ENCODE data around the gene KLHL30. TPM values are rescaled to one million over a fixed set of nuclear protein-coding genes. Genes with fewer than 3 reads are reported as not detected.

KLHL30 gene
- total and polyA plus RNA-seq, 4 donors = 0.10 to 0.28 (median 0.13) TPM

DNA sequence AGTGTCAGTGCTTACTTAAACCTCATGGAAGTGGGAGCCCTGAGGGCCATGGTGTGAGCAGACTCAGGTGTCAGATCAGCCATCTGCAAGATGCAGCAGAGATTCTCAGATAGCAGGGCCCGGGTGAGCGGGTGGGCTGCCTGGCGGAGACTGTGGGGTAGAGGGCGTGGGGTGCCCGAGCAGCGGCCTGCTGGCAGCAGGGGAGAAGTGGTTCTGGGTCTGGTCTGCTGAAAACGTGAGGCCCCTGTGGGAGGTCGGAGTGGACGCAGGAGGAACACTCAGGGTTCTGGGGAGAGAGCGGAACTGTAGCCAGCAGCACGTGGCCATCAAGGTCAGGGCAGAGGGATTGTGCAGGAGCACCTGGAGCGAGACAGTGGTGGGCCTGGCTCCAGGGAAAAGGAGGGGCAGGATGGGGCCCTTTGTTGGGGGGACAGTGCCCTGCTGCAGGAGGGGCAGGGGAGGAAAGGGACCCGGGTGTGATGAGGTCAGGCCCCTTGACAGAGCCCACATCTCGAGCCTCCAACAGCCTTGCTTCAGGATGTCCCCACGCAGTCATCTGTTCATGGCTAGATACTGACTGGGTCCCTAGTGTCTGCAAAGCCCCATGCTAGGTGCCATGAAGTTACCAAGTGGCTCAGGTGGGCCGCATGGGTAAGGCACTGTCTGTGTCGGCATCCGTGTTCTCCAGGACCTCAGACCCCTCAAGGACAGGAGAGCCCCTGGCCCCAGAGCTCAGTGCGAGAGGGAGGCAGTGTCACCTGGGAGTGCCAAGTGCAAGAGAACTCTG is 41.1 kb upstream of the KLHL30 start:
- Histone ChIP-seq H3K36me3 (ENCODE audit: control insufficient read depth, insufficient read depth, low read length) (peaks cover 36% of the 10 kb centered on the region), H3K9me3 (ENCODE audit: control insufficient read depth, insufficient read depth, low read length) (no peaks in the 10 kb centered on the region), H3K27me3 (ENCODE audit: control insufficient read depth, insufficient read depth, low read length) (no peaks in the 10 kb centered on the region), H3K4me1 (ENCODE audit: control insufficient read depth, insufficient read depth, low read length) (peaks cover 8% of the 10 kb centered on the region), H3K27ac (ENCODE audit: low read depth, low read length) (no peak overlapping the region), H3K4me3 (ENCODE audit: low read depth, low read length) (no peak overlapping the region)
- DNase-seq (ENCODE audit: low read depth in 4 of 6, low spot score in 6 of 6) = no peak
- 87% methylated on average over 19 of the region's 19 CpGs for WGBS (ENCODE audit: insufficient coverage)

DNA sequence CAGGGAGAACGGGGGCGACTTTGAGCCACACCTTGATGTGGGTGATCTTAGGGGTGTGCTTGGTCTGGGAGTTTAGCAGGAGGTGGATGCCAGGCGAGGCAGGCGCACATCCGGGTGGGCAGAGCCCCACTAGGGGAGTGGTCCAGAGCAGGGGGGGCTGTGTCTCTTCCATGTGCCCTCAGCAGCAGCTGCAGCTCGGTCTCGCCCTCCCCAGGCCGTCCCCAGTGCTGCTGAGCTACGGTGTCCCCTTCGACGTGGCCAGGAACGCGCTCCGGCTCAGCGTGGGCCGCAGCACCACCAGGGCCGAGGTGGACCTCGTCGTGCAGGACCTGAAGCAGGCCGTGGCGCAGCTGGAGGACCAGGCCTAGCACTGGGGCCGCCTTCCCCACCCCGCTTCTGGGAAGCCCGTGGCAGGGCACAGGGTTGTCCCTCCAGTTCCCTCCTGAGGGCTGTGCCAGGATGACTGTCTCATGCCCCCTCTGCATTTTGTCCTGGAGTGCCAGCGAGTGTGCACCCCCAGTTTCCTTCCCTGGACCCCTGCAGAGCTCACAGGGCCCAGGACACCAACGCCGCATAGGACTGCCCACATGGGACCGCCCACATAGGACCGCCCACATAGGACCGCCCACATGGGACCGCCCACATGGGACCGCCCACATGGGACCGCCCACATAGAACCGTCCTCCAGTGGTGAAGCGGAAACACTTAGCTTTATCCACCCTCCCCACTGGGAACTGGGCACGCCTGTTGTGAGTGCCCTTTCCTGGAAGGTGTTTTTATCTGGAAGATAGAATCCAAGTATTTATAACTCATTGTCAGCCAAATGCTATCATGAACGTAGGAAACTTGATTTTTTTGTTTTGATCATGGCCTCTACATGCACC is 40.2 kb upstream of the KLHL30 start:
- H3K27ac ChIP-seq (ENCODE audit: low read depth, low read length) = no peak overlapping the region
- H3K36me3 ChIP-seq (ENCODE audit: control insufficient read depth, insufficient read depth, low read length) = peaks cover 30% of the 10 kb centered on the region
- H3K4me1 ChIP-seq (ENCODE audit: control insufficient read depth, insufficient read depth, low read length) = peaks cover 8% of the 10 kb centered on the region
- no peak for DNase-seq (ENCODE audit: low read depth in 4 of 6, low spot score in 6 of 6)
- 88% methylated on average over 33 of the region's 37 CpGs for WGBS (ENCODE audit: insufficient coverage)
- H3K4me3 ChIP-seq (ENCODE audit: low read depth, low read length) = no peak overlapping the region
- H3K27me3 ChIP-seq (ENCODE audit: control insufficient read depth, insufficient read depth, low read length) = no peaks in the 10 kb centered on the region
- no peaks in the 10 kb centered on the region for H3K9me3 ChIP-seq (ENCODE audit: control insufficient read depth, insufficient read depth, low read length)

DNA sequence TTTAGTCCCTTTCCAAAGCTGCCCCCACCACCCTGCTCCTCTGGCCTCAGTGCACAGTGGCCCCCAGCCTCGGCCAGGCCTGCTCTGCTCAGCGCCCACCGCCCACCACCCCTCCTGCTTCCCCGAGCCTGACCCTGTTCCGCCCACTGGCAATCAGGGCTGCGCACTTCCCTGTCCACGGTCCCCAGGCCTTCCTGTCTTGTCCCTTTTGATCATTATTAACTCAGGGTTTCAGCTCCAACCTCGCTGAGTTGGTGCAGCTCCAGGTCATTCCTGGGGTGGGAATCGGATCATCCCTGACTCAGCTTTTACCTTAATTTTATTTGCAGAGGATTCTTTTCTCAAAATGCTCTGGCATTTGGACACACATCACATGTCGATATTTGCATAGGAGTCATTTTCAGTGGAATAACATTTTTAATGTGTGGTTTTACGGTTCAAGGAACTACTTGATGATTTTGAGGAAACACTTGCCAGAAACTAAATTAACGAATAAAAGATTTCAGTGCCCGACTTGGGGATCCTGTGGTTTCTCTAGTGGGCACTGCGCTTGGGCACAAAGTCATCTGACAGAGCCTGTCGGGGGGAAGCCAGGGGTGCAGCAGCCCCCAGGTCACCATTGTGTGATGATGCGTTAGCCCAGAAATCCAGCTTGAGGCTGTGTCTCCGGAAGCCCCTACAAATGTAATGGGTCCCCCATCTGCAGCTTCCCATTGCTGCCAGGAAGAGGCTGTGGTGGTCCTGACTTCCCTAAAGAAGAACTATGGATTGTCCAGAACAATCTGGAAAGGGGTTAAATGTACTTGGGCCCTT is 39.4 kb upstream of the KLHL30 start:
- Histone ChIP-seq H3K27ac (ENCODE audit: low read depth, low read length) (no peak overlapping the region), H3K4me1 (ENCODE audit: control insufficient read depth, insufficient read depth, low read length) (peaks cover 8% of the 10 kb centered on the region), H3K4me3 (ENCODE audit: low read depth, low read length) (no peak overlapping the region), H3K36me3 (ENCODE audit: control insufficient read depth, insufficient read depth, low read length) (peaks cover 28% of the 10 kb centered on the region), H3K9me3 (ENCODE audit: control insufficient read depth, insufficient read depth, low read length) (no peaks in the 10 kb centered on the region), H3K27me3 (ENCODE audit: control insufficient read depth, insufficient read depth, low read length) (no peaks in the 10 kb centered on the region)
- WGBS (ENCODE audit: insufficient coverage) = 83% methylated on average over 14 of the region's 17 CpGs
- peak in 1 of 6 donors; percentile 11 for DNase-seq (ENCODE audit: low read depth in 4 of 6, low spot score in 6 of 6)

DNA sequence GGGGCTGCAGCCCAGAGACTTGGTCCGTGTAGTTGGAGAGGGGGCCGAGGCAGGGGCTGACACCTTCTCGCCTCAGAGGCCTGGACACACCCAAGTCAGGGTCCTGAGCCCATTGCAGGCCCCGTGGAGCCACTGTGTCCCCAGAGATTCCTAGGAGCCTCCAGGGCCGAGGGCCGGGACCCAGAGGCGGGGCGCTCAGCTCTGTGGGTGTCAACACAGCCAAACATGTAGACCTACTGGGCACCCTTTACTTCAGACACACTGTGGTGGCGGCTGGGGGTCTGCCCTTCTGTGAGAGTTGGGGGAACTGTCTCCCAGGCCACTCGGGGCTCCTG is 38.8 kb upstream of the KLHL30 start:
- H3K9me3 ChIP-seq (ENCODE audit: control insufficient read depth, insufficient read depth, low read length) = no peaks in the 10 kb centered on the region
- H3K27ac ChIP-seq (ENCODE audit: low read depth, low read length) = no peak overlapping the region
- 92% methylated on average over 10 of the region's 10 CpGs for WGBS (ENCODE audit: insufficient coverage)
- peaks cover 8% of the 10 kb centered on the region for H3K4me1 ChIP-seq (ENCODE audit: control insufficient read depth, insufficient read depth, low read length)
- peaks cover 24% of the 10 kb centered on the region for H3K36me3 ChIP-seq (ENCODE audit: control insufficient read depth, insufficient read depth, low read length)
- no peak for DNase-seq (ENCODE audit: low read depth in 4 of 6, low spot score in 6 of 6)
- H3K27me3 ChIP-seq (ENCODE audit: control insufficient read depth, insufficient read depth, low read length) = no peaks in the 10 kb centered on the region
- no peak overlapping the region for H3K4me3 ChIP-seq (ENCODE audit: low read depth, low read length)

DNA sequence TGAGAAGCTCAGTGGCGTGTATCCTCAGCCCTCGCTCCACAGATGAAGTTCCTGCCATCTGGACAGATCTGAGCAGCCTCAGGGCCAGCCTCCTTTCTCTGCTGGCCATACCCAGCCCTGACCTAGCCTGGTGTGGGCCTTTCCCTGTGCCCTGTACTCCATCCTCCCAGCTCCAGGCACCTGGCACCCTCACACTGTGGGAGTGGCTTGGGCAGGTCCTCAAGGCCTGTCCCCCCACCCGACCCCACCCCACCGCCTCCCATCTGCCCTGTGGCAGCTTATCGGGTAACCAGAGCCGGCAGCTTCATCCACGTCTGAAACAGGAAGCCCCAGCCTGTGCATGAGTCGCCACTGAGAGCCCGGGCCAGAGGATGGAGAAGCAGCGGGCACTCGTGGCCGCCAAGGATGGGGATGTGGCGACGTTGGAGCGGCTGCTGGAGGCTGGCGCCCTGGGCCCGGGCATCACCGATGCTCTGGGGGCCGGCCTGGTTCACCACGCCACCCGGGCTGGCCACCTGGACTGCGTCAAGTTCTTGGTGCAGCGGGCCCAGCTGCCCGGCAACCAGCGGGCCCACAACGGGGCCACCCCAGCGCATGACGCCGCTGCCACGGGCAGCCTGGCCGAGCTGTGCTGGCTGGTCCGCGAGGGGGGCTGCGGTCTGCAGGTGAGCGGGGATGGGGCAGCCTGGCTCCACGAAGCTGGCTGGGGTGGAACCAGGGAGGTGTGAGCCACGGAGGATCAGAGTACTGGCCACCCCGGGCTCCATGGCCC is 38.2 kb upstream of the KLHL30 start, which contains the start of gene ESPNL:
Gene ESPNL (plus strand): TSS at position 292 of the 772 bp plus-strand sequence. CDS start 80 bp downstream, at position 372.
- H3K4me3 ChIP-seq (ENCODE audit: low read depth, low read length) = no peak within 1 kb of the TSS
- H3K4me1 ChIP-seq (ENCODE audit: control insufficient read depth, insufficient read depth, low read length) = peaks cover 8% of the 10 kb centered on the region
- WGBS (ENCODE audit: insufficient coverage) = 85% methylated on average over 37 of the region's 38 CpGs
- peaks cover 23% of the 10 kb centered on the region for H3K36me3 ChIP-seq (ENCODE audit: control insufficient read depth, insufficient read depth, low read length)
- H3K9me3 ChIP-seq (ENCODE audit: control insufficient read depth, insufficient read depth, low read length) = no peaks in the 10 kb centered on the region
- DNase-seq (ENCODE audit: low read depth in 4 of 6, low spot score in 6 of 6) = no peak
- H3K27me3 ChIP-seq (ENCODE audit: control insufficient read depth, insufficient read depth, low read length) = no peaks in the 10 kb centered on the region
- H3K27ac ChIP-seq (ENCODE audit: low read depth, low read length) = no peak within 1 kb of the TSS

DNA sequence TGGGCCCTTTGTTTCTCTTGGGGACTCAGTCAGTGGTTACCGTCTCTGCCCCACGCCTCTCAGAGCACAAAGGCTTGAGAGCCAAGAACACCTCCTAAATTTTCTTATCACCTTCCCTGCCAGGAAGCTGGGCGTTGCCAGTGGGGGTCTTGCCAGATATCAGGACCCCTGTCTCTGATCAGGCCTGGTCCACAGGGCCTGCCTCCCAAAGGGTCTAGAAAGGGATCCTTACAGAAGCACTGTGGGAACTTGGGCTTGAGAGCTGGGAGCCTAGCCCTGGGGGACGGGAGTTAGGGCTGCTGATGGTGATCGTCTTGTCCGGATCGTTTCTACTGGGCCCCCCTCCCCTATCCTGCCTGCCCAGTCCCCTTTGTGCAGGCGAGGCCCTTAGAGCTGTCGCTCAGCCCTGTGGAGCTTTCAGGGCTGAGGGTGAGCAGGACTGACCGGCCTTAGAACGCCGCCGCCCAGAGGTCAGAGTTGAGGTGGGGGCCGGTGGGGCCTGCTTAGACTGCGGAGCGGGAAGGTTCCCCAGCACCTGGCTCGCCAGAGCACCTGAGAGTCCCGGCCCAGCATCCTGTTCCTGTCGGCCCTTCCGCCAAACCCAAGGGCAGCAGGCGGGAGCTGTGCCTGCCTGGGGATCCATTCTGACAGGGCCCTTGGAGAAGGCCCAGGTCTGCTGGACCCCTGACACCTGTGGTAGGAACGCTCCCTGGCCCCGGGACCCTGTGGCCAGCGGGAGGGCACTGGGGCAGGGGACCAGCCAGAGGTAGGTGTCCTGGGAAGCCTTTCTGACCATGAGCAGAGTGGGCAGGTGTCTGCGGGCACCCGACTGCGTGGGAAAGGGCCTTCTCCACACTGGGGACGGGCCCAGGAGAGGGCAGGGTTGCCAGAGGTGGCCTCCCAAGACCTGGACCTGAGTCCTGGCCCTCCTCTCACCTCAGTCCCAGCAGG is 37.4 kb upstream of the KLHL30 start:
- Histone ChIP-seq H3K9me3 (ENCODE audit: control insufficient read depth, insufficient read depth, low read length) (no peaks in the 10 kb centered on the region), H3K4me3 (ENCODE audit: low read depth, low read length) (no peak overlapping the region), H3K4me1 (ENCODE audit: control insufficient read depth, insufficient read depth, low read length) (peaks cover 7% of the 10 kb centered on the region), H3K27me3 (ENCODE audit: control insufficient read depth, insufficient read depth, low read length) (no peaks in the 10 kb centered on the region), H3K27ac (ENCODE audit: low read depth, low read length) (no peak overlapping the region), H3K36me3 (ENCODE audit: control insufficient read depth, insufficient read depth, low read length) (peaks cover 23% of the 10 kb centered on the region)
- 87% methylated on average over 27 of the region's 28 CpGs for WGBS (ENCODE audit: insufficient coverage)
- DNase-seq (ENCODE audit: low read depth in 4 of 6, low spot score in 6 of 6) = no peak

DNA sequence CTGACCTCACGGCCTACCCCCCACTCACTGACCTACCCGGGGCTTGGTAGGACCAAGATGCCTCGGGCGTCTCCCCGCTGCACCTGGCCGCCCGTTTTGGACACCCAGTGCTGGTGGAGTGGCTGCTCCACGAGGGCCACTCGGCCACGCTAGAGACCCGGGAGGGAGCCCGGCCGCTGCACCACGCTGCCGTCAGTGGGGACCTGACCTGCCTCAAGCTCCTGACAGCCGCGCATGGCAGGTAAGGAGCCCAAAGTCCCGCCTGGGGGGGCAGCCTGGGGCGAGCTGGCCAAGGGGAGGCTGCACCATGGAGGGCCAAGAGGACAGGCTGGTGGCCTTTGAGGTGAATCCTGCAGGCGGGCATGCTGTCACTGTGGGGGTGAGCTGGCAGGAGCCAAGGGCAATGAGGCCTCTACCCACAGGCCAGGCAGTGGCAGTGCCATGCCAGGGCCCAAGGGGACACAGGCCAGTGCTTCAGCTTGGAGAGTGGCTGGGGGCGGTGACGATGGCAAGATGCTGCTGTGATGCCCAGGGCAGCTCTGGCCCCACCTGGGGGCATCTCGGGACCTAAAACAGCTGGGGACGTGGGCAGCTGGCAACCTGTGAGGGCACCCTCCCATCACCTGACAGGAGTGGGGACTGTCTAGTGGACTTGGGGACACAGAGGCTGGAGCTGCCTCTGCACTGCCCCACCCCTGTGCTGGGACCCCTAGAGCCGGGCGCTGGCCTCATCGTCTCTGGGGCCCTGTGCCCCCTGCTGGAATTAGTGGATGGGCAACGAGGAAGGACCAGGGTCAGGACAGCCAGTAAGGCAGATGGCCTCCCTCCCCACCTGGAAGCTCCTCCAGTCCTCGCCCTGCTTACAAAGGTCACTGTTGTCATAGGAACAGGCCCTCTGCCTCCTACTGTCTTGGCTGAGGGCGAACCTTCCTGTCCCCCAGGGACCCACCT is 36.3 kb upstream of the KLHL30 start:
- DNase-seq (ENCODE audit: low read depth in 4 of 6, low spot score in 6 of 6) = no peak
- Histone ChIP-seq H3K9me3 (ENCODE audit: control insufficient read depth, insufficient read depth, low read length) (no peaks in the 10 kb centered on the region), H3K36me3 (ENCODE audit: control insufficient read depth, insufficient read depth, low read length) (peaks cover 19% of the 10 kb centered on the region), H3K4me1 (ENCODE audit: control insufficient read depth, insufficient read depth, low read length) (peaks cover 5% of the 10 kb centered on the region), H3K27ac (ENCODE audit: low read depth, low read length) (no peak overlapping the region), H3K4me3 (ENCODE audit: low read depth, low read length) (no peak overlapping the region), H3K27me3 (ENCODE audit: control insufficient read depth, insufficient read depth, low read length) (no peaks in the 10 kb centered on the region)
- WGBS (ENCODE audit: insufficient coverage) = 83% methylated on average over 29 of the region's 30 CpGs

Measured in spinal cord (tissue), 10 donors.